K562 (cell line): ENCODE measurements around the gene TJAP1. TPM values are rescaled to one million over a fixed set of nuclear protein-coding genes. Genes with fewer than 3 reads are reported as not detected.

Experiments
- CEBPG ChIP-seq, 3 experiments: fragments of 200-800 bp in 1 of 3; sonication (Bioruptor generic) in 1 of 3; sonication (generic) in 1 of 3; formaldehyde crosslinking in 1 of 3; IDR thresholded peaks in 2 of 3; conservative IDR thresholded peaks in 1 of 3; 2 replicates each; pipeline versions ENCODE4 v1.6.1 to v1.8.0; 2016 to 2022; ENCODE audit warnings: missing compliant biosample characterization in 2 of 3, missing genetic modification characterization in 2 of 3, mild to moderate bottlenecking in 1 of 3, missing genetic modification reagents in 1 of 3
- E2F3 ChIP-seq: fragments of 250-450 bp; sonication (Bioruptor Pico); IDR thresholded peaks from 2 replicates; pipeline ENCODE4 v1.4.0; 2020; ENCODE audit warnings: mild to moderate bottlenecking
- FUS ChIP-seq: fragments of 200-400 bp; formaldehyde crosslinking; optimal IDR thresholded peaks from 2 replicates; pipeline ENCODE3; 2017; ENCODE audit warnings: low read depth, low read length
- HMGN3 ChIP-seq: IDR thresholded peaks from 2 replicates; pipeline ENCODE4 v1.6.1; 2011; ENCODE audit warnings: borderline replicate concordance, low read depth, mild to moderate bottlenecking, mixed read lengths, low read length; ENCODE audit not compliant: insufficient read length; ENCODE audit errors: extremely low read depth
- HSF4 ChIP-seq: fragments of 250-450 bp; sonication (Bioruptor Pico); IDR thresholded peaks from 2 replicates; pipeline ENCODE4 v2.1.2; 2022; ENCODE audit warnings: mild to moderate bottlenecking, moderate library complexity, borderline replicate concordance
- JUND ChIP-seq, 2 experiments: IDR thresholded peaks; 2 replicates in 1 of 2; 3 replicates in 1 of 2; pipeline ENCODE4 v1.6.1; 2011; ENCODE audit warnings: borderline replicate concordance in 2 of 2, low read depth in 2 of 2, low read length in 2 of 2, improper control_type of control experiment in 1 of 2, missing biosample characterization in 1 of 2, missing genetic modification characterization in 1 of 2, missing genetic modification reagents in 1 of 2
- MCM7 ChIP-seq, 2 experiments: fragments of 450-650 bp; IDR thresholded peaks; 2 replicates each; pipeline ENCODE4 v1.6.1; 2016 to 2018
- MYC ChIP-seq, 2 experiments: fragments of 250-450 bp in 1 of 2; sonication (Bioruptor Pico) in 1 of 2; IDR thresholded peaks; 2 replicates each; pipeline versions ENCODE4 v1.5.1 to v1.6.1; 2012 to 2021; ENCODE audit warnings: low read depth in 2 of 2, borderline replicate concordance in 1 of 2, improper control_type of control experiment in 1 of 2, low read length in 1 of 2, mild to moderate bottlenecking in 1 of 2, moderate library complexity in 1 of 2
- NELFE ChIP-seq: IDR thresholded peaks from 2 replicates; pipeline ENCODE4 v1.6.1; 2011; ENCODE audit warnings: mild to moderate bottlenecking; ENCODE audit not compliant: insufficient read depth, insufficient read length
- NFE2L1 ChIP-seq: fragments of 450-650 bp; IDR thresholded peaks from 2 replicates; pipeline ENCODE4 v1.6.1; 2016; ENCODE audit warnings: missing genetic modification characterization, low read depth, mild to moderate bottlenecking, missing compliant biosample characterization, moderate library complexity, borderline replicate concordance
- SMAD4 ChIP-seq: fragments of 250-450 bp; sonication (Bioruptor Pico); conservative IDR thresholded peaks from 2 replicates; pipeline ENCODE4 v1.8.0; 2021; ENCODE audit warnings: inconsistent platforms, mild to moderate bottlenecking, moderate library complexity
- polyA plus RNA-seq, 8 experiments: library from polyadenylated mRNA; depleted of rRNA in 4 of 8; stranded (reverse) in 5 of 8; unstranded in 3 of 8; fragments of >200 nt; fragmentation: Nextera tagmentation in 2 of 8; fragmentation: Illumina TruSeq in 1 of 8; extraction: Ambion mirVana in 2 of 8; extraction: Trizol in 1 of 8; gene quantifications; 2 replicates each; pipeline versions ENCODE4 v1.2.1 to v1.2.3, GENCODE V29; 2011 to 2014; ENCODE audit warnings: inconsistent platforms in 1 of 8, missing spikeins in 1 of 8
- total RNA-seq, 7 experiments: library from RNA; depleted of rRNA in 6 of 7; stranded (reverse); fragments of >200 nt in 6 of 7; fragmentation: Illumina TruSeq in 2 of 7; extraction: Trizol in 2 of 7; gene quantifications; 2 replicates each; pipeline versions ENCODE4 v1.2.1 to v1.2.3, GENCODE V29; 2011 to 2021; ENCODE audit warnings: low replicate concordance in 1 of 7
- TF ChIP-seq, protein P1 (sequence below): sonication (generic); formaldehyde crosslinking; IDR thresholded peaks from 2 replicates; pipeline ENCODE4 v1.8.0; 2023; ENCODE audit warnings: missing genetic modification reagents, mild to moderate bottlenecking, borderline replicate concordance
- TF ChIP-seq, protein P2 (sequence below): fragments of 250-450 bp; sonication (Bioruptor Pico); IDR thresholded peaks from 2 replicates; pipeline ENCODE4 v1.4.0; 2020; ENCODE audit warnings: mild to moderate bottlenecking, moderate library complexity, borderline replicate concordance
- TF ChIP-seq, protein P3 (sequence below): fragments of 250-450 bp; sonication (Bioruptor Pico); IDR thresholded peaks from 2 replicates; pipeline ENCODE4 v1.4.0; 2020; ENCODE audit warnings: mild to moderate bottlenecking, moderate library complexity

TJAP1 gene
- total and polyA plus RNA-seq, 9 of the 15 experiments (the other 6 are each of a cell fraction or from before 2014, with no cell fraction given) = 0.06 to 35.8 (median 16.2) TPM

DNA sequence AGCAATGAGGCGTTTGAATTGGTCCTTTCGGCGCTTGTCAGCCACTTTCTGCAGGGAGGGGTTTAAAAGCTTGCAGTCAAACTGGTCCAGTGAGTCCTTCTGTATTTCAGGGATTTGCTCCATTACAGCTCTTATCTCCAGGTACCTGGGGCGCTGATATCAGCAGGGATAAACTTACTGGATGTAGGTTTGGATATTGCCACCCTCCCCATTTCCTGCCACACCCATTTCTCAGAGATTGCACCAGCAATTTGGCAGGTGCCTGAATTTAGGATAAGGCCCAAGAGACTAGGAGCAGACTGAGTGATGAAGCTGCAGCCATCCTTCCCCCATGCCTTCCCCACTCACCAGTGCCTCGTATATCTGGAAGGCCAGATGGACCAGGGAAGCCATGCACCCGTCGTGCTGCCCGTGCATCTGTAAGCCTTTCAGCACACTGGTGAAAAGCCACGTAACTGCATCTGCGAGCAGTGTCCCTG lies 47.2 kb downstream of the TJAP1 start (continued):
- TF ChIP-seq, protein P1, sequence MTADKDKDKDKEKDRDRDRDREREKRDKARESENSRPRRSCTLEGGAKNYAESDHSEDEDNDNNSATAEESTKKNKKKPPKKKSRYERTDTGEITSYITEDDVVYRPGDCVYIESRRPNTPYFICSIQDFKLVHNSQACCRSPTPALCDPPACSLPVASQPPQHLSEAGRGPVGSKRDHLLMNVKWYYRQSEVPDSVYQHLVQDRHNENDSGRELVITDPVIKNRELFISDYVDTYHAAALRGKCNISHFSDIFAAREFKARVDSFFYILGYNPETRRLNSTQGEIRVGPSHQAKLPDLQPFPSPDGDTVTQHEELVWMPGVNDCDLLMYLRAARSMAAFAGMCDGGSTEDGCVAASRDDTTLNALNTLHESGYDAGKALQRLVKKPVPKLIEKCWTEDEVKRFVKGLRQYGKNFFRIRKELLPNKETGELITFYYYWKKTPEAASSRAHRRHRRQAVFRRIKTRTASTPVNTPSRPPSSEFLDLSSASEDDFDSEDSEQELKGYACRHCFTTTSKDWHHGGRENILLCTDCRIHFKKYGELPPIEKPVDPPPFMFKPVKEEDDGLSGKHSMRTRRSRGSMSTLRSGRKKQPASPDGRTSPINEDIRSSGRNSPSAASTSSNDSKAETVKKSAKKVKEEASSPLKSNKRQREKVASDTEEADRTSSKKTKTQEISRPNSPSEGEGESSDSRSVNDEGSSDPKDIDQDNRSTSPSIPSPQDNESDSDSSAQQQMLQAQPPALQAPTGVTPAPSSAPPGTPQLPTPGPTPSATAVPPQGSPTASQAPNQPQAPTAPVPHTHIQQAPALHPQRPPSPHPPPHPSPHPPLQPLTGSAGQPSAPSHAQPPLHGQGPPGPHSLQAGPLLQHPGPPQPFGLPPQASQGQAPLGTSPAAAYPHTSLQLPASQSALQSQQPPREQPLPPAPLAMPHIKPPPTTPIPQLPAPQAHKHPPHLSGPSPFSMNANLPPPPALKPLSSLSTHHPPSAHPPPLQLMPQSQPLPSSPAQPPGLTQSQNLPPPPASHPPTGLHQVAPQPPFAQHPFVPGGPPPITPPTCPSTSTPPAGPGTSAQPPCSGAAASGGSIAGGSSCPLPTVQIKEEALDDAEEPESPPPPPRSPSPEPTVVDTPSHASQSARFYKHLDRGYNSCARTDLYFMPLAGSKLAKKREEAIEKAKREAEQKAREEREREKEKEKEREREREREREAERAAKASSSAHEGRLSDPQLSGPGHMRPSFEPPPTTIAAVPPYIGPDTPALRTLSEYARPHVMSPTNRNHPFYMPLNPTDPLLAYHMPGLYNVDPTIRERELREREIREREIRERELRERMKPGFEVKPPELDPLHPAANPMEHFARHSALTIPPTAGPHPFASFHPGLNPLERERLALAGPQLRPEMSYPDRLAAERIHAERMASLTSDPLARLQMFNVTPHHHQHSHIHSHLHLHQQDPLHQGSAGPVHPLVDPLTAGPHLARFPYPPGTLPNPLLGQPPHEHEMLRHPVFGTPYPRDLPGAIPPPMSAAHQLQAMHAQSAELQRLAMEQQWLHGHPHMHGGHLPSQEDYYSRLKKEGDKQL = no peak
- TF ChIP-seq HSF4 (CRISPR knock-in tag) (no peak), NFE2L1 (tag) (no peak), CEBPG (CRISPR knock-in tag; IDR thresholded peaks at IDR 0.05) (peak; percentile 37; the same call in 1 of the 2 replicates), CEBPG (tag; conservative IDR thresholded peaks at IDR 0.05 in 1 of 2, IDR thresholded peaks at IDR 0.05 in 1 of 2) (no peak; a peak in 1 of 4 replicates), JUND (IDR thresholded peaks at IDR 0.05; ENCODE audit: borderline replicate concordance, low read depth, low read length) (no peak), JUND (tag; IDR thresholded peaks at IDR 0.05; ENCODE audit: borderline replicate concordance, low read depth, low read length) (no peak), FUS (no peak), HMGN3 (no peak), SMAD4 (CRISPR knock-in tag) (peak; percentile 56; the same call in 1 of the 2 replicates), MYC (IDR thresholded peaks at IDR 0.05; ENCODE audit: low read depth, low read length) (peak; percentile 19; the same call in 1 of the 2 replicates), MYC (CRISPR knock-in tag; IDR thresholded peaks at IDR 0.05; ENCODE audit: borderline replicate concordance, low read depth) (no peak), NELFE (no peak), MCM7 (IDR thresholded peaks at IDR 0.05) (no peak), E2F3 (CRISPR knock-in tag) (no peak)
- TF ChIP-seq, protein P2, sequence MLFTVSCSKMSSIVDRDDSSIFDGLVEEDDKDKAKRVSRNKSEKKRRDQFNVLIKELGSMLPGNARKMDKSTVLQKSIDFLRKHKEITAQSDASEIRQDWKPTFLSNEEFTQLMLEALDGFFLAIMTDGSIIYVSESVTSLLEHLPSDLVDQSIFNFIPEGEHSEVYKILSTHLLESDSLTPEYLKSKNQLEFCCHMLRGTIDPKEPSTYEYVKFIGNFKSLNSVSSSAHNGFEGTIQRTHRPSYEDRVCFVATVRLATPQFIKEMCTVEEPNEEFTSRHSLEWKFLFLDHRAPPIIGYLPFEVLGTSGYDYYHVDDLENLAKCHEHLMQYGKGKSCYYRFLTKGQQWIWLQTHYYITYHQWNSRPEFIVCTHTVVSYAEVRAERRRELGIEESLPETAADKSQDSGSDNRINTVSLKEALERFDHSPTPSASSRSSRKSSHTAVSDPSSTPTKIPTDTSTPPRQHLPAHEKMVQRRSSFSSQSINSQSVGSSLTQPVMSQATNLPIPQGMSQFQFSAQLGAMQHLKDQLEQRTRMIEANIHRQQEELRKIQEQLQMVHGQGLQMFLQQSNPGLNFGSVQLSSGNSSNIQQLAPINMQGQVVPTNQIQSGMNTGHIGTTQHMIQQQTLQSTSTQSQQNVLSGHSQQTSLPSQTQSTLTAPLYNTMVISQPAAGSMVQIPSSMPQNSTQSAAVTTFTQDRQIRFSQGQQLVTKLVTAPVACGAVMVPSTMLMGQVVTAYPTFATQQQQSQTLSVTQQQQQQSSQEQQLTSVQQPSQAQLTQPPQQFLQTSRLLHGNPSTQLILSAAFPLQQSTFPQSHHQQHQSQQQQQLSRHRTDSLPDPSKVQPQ (CRISPR knock-in tag) = no peak
- TF ChIP-seq, protein P3, sequence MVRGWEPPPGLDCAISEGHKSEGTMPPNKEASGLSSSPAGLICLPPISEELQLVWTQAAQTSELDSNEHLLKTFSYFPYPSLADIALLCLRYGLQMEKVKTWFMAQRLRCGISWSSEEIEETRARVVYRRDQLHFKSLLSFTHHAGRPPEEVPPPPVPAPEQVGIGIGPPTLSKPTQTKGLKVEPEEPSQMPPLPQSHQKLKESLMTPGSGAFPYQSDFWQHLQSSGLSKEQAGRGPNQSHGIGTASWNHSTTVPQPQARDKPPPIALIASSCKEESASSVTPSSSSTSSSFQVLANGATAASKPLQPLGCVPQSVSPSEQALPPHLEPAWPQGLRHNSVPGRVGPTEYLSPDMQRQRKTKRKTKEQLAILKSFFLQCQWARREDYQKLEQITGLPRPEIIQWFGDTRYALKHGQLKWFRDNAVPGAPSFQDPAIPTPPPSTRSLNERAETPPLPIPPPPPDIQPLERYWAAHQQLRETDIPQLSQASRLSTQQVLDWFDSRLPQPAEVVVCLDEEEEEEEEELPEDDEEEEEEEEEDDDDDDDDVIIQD (CRISPR knock-in tag) = no peak
- TF ChIP-seq, all 486 proteins: peak for 23
